IPS DF 4.7 (cell line): ENCODE results near the gene NOL4L.

Experiments used
- DNase-seq: peaks from one replicate; pipeline ENCODE4 v3.0.0-alpha.2; 2013; ENCODE audit warnings: low spot score; ENCODE audit errors: extremely low read depth

Gene NOL4L, protein sequence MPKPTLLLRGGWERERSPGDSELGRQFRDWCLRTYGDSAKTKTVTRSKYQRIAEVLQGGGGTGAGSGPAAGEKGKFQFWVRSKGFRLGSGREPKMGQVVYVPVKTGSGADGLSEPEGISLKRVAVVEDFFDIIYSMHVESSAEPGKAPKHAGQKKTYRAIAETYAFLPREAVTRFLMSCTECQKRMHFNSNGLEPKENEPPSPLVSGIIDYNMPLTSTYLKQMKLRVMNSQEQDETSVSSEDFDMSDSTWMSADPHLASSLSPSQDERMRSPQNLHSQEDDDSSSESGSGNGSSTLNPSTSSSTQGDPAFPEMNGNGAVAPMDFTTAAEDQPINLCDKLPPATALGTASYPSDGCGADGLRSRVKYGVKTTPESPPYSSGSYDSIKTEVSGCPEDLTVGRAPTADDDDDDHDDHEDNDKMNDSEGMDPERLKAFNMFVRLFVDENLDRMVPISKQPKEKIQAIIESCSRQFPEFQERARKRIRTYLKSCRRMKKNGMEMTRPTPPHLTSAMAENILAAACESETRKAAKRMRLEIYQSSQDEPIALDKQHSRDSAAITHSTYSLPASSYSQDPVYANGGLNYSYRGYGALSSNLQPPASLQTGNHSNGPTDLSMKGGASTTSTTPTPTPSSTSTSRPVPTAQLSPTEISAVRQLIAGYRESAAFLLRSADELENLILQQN

DNA sequence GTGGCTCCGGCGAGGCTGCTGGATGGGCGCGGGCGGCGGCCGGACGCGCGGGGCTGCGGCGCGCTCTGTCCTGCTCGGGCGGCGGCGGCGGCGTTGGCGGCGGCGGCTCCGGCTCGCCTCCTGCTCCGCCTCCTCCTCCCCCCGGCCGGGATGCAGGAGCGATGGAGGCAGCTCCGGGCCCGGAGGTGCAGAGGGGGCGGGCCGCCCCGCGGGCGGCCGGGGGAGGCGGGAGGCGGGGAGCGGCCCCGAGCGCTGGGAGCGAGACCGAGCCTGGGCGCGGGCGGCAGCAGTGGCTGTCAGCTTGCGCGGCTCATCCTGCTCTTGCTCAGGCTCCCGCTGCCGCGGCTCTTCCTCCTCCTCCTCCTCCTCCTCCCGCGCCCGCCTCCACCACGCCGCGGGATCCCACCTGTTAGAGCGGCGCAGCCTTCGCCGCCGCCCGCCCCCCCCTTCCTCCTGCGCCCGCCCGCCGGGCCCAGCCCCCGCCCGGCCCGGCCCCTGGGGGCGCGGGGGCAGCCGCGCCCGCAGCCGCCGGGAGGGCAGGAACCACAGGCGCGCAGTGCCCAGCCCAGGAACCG lies at the start of gene NOL4L:
Gene NOL4L (minus strand): TSS at position 323 of the 575 bp plus-strand sequence. CDS start 443 bp downstream, outside the sequence.
- DNase-seq = no peak

DNA sequence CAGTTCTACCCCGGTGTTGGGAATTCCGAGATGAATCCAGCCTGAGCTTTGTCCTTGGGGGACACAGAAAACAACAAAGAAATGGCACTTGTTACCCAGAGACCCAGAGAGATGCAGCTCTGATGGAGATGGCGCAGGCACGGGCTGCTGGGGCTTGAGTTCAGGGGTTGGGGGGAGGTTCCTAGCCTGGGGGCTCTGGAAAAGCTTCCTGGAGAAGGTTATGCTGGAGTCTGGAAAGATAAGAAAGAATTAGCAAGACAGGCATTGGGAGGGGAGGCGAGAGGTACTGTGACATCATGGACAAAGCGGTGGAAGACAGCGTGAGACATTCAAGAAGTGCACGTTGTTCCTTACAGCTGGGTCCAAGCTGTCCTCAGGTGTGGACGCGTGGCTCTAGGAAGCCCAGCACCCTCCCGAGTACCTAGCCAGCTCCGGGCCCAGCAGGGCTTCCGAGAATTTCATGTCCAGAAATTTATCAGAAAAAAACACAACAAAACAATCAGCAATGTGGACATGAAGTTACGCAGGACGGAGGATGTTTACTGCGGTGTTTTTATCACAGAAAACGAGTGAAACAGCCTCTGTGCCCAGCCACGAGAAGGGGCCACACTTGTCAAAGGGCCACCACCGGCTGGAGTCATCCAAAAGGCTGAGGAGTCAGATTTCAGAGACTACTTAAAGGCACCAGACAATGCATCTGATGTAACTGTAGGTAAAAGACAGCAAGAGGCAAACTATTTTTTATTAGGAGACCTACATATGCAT lies 49.1 kb upstream of the NOL4L start:
- no peak for DNase-seq

DNA sequence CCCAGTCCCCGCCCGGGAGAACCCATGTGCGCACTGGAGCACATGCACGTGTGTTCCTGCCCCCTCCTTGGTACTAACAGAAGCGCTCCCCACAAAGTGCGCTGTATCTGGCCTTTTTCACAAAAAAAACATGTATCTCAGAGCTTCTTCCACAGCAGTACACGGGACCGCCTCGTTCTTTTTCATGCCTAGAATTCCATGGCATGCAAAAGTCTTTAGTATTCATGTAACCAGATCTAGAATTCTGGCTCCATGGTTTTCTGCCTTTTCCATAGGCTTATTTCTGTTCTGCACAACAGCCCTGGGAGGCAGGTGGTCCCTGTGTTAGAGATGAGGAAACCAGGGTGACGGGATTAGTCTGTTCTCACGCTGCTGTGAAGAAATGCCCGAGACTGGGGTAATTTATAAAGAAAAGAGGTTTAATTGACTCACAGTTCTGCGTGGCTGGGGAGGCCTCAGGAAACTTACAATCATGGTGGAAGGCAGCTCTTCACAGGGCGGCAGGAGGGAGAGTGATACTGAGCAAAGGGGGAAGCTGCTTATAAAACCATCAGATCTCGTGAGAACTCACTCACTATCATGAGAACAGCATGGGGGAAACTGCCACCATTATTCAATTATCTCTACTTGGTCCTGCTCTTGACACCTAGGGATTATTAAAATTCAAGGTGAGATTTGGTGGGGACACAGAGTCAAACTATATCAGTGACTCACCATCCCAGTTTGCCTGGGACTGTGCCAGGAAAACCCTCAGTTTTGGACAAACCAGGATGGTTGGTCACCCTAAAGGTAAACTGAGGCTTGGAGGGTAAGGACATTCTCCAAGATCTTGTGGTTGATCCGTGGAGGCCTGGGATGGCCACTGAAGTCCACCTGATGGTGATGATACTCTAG lies 47.6 kb upstream of the NOL4L start:
- no peak for DNase-seq

DNA sequence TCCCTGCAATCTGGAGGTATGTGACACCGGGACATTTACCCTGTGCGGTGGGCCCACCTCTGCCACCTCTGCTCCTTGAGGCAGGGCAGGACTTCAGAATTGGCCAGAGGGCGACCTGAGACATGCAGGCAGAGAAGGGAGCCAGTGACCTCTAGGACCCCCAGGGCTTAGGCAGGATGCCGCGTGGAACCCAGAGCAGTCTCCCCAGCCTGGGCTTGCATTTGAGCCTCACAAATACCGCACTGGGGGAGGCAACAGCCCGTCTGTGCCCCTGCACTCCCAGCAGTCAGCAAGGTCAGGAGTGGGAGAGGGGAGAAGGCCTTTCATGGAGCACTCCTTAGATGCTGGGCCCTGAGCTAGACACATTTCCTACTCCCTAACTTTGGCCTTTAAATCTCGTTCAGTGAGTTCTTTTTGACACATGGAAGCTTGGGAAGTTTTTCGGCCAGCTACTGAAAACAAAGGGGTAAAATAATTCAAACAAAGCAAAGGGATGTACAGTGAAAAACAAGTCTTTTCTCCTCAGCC lies 46.9 kb upstream of the NOL4L start:
- no peak for DNase-seq

DNA sequence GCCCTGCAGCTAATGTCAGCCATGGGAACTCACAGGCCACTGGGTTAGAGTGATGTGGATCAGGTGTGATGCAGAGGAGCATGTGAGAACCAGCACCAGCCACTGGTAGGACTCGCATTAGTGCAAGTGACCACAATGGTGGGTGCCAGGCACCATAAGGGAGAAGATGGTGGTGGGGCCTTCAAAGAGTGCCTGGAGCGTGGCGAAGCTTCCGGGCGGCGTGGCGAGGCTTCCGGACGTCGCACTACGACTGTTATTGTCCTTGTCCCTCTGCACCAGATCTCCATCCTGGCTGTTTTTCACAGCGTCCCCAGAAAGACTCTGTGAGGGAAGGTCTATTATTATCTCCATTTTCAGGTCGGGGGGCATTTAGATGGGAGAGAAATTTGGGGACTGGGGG lies 44.7 kb upstream of the NOL4L start:
- no peak for DNase-seq

DNA sequence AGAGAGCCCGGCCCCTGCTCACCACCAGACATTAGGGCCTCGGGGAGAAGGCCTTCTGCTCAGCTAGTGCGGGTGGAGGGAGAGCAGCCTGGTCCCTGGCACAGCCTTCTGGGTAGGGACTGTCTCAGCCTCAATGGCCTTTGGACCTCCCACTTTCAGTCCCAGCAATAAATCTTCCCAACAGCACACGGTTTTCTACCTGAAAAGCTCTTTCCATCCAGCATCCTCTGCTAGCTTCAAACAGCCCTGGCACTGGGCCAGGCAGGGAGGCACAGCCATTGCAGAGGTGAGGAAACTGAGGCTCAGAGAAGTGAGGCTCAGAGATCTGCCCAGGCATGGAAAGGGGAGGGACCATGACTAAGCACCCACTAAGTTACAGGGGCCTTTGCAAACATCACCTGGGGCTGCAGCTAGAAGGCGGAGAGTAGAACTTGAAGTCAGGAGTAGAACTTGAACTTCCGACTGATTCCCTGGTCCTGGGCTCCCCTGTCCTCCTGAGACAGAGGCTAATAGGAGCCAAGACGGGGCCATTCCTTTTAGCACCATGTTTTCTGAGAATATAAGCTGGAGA lies 43.9 kb upstream of the NOL4L start:
- no peak for DNase-seq

DNA sequence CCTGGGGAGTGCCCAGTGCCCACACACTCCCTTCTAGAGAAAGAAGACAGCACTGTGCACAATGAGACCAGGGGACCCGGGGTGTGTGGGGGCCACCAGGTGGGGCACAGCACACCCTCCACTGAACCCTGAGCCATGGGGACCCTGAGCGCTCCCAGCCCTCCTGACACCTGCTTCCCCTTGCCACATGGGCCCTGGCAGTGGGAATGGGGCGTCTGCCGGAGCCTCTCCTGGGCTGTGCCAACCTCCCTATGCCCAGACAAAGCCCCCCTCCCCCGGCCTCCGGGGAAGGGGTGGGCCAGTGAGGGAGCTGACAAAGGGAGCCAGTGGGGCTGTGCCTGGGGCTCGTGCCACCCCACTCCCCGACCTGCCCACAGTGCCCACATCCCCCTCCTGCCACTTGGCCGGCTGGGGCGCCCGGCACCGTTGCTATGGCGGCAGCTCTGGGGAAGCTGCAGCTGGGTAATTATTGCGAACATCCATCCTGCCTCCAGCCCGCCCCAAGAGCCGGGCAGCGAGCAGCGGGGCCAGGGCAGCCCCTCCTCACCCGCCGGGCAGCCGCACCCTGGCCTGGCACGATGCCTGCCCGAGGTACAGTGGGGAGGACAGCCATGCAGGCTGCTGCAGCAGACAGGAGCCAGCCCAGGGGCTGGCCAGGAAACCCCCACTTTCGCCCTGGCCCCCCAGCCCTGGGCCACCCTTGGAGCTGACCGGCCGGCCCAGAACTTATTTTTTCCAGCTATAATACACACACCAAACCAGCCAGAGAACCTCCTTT lies 41.9 kb upstream of the NOL4L start:
- DNase-seq = no peak

DNA sequence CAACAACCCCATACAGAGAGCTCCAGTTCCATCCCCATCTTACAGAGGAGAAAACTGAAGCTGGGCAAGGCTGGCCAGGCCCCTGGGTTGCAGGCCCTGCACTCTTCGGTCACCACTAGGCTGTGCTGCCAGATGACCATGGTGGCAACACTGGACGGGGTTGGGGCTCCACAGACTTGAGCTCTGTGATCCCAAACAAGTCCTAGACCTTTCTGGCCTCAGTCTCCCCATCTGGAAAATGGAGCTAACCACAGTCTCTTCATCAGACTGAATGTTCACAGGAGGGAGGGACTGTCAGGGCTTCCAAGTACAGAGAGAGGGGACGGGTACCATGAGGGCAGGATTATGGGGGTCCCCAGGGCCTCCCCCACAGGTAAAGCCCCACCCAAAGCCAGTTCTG lies 41.3 kb upstream of the NOL4L start:
- DNase-seq = no peak

DNA sequence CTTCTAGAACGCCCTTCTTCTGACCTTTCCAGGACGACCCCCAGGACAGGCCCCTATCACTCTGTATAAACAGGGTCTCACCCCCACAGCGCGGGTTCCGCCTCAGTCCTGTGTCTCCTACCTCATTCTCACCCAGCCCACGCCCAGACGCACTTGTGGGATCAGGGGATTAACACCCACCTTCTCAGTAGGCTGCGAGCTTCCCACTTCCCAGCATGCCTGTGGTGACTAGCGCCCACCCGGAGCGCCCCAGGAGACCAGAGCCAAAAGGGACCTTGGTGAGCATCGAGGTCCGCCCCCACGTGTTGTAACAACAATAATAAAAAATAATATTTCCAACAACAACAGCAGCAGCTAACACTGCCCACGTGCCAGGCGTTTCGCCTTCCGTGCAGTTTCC lies 40.9 kb upstream of the NOL4L start:
- no peak for DNase-seq

DNA sequence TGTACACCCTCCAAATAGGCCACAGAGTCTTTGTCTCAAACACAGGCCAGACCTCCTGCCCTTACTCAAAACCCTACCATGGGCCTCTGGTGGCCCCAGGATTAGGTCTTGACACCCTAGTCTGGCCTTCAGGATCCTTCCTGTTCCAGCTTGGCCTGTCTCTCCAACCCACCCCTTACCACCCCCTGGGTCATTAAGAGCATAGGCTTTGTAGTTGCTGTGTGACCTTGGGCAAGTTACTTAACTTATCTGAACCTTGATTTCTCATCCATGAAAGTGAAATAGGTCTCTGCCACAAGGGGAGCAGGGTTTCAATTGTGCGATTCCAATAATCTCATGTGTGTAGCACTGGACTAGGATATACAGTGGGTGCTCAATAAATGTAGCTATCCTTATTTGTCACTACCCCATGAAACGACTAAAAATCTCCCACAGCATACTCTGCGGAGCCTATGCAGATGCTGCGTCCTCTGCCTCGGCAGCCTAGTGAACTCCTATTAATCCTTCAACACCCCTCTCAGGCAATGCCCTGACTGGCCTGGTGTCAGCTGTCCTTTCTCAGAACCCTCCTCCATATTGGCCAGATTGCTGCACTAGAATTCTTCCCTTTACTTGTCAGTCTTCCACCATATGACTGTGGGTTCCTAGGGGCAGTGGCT lies 39.7 kb upstream of the NOL4L start:
- no peak for DNase-seq

DNA sequence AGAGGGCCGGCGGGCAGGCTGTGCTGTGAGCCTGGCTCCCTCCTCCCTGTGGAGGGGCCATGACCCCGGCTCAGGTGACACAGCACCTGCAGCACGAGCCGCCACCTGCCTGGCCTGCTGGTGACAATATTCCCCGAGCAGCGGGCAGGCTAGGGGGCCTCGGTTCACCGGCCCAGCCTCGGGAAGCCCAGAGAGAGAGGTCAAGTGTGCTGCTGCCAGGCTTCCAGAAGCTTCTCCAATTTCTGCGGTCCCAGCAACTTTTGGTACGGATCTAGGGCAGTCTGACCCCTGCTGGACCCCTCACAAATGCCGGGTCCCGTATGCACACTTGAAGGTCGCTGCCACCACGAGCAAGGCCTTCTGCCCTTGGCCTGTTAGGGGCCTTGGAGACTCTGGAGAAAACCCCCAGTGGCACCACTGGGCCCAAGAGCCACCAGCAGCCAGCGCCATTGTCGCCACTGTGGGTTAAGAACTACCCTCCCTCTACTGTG lies 38.6 kb upstream of the NOL4L start:
- DNase-seq = no peak

DNA sequence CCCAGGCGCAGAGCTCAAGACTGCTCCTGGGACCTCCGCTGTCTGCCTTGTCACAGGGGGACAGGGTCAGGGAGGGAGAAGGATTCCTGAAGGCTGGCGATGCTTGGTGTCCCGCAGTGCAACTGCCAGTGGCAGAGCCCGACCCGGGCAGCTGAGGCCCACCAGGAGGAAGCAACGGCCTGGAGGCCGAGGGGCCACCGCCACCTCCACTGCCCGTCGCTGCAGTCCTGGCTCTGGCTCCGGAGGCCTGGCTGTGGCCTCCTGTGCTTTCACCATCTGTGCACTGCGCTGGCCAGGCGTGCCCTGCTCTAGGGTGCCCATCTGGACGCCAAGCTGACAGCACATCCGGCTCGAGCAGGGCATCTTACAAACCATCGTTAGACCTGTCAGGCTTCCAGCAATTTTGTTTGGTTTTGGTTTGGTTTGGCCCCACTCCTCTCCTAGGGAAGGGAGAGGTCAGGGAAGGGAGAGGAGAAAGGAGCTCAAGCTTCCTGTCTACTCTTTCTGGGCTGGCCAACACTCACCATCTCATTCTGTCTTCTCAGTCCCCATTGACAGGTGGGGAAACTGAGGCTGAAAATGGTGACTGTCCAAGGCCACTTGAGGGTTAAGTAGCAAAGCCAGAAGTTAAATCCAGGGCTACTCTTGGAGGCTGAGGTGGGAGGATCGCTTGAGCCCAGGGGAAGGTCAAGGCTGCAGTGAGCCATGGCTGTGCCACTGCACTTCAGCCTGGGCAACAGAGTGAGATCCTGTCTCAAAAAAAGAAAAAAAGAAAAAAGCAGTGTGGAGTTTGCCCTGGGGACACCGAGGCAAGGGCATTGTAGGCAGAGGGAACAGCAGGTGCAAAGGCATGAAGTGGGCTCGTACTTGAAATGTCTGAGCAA lies 37.7 kb upstream of the NOL4L start:
- DNase-seq = no peak

DNA sequence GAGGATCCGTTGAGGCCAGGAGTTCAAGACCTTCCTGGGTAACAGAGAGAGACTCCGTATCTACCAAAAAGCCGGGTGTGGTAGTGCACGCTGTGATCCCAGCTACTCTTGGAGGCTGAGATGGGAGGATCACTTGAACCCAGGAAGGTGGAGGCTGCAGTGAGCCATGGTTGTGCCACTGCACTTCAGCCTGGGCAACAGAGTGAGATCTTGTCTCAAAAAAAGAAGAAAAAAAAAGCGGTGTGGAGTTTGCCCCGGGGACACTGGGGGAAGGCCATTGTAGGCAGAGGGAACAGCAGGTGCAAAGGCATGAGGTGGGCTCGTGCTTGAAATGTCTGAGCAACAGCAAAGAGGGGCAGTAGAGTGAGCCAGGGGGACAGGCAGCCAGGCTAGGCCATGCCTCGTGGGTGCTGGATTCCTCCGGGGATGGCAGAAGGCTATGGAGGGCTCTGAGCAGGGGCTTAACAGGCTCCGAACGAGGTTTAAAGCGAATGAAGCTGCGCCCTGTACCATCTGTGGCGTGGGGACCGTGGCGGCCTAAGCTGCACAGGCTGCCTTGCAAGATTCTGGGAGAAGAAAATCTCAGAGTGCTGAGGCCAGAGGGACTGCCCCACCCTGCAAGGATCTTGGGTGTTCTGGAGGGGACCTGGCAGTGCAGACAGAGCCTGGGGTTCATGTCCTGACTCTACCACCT lies 36.9 kb upstream of the NOL4L start:
- no peak for DNase-seq

DNA sequence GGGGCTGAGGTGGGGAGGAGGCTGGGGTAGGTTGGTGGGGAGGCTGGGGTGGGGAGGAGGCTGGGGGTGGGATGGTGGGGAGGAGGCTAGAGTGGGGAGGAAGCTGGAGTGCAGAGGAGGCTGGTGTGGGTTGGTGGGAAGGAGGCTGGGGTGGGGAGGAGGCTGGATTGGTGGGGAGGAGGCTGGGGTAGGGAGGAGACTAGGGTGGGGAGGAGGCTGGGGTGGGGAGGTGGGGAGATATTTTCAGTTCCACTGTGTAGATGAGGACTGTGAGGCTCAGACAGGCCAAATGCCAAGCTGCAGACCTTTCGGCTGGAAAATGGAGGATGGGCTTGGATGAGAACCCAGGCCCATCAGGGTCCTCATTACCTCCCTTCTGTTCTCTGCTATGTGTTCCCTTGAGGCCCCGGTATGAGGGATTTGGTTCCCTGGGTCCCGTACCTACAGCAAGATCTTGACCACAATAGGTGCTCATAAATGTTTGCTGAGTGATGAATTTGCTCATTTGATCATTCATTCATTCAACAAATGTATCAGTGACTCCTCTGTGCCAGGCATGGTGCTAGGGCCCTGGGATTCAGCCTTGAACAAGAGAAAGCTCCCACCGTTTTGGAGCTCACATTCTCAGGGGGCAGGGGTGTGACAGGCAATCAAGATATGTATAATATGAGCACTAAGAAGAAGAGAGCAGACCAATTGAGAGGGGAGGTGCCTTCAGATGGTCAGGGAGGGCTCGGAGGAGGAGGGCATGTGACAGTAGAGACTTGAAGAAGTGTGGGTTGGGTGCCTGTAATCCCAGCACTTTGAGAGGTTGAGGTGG lies 36.1 kb upstream of the NOL4L start:
- no peak for DNase-seq

DNA sequence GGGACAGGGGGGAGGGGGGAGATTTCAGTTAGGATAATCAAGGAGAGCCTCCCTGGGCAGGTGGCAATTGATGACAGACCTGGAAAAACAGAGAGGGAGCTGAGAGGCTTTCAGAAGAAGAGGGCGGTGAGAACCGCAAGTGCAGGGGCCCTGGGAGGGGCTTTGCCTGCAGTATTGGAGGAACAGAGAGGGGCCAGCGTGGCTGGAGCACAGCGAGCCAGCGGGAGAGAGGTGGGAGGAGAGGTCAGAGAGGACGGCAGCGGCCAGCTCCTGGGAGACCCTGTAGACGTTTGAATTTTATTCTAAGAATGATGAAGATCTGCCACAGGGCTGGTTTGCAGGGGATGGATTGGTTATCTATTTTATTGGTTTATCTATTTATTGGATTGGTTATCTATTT lies 34.5 kb upstream of the NOL4L start:
- no peak for DNase-seq

DNA sequence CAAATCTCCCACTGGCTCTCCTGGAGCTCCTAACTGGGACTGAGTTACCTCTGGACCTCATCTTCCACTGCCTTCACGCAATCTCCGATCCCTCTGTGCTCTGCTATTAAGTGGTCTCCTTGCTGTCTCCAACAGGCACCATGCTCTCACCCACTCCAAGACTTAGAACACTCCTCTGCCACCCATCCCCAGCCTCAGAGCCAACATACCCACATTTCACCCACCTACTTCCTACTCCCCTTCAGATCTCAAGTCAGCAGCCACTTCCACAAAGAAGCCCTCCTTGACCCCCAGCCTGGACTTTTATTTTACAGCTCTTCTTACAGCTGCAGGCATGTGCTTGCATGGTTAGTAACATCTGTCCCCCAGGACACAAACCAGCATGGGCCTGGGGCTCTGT lies 29.6 kb upstream of the NOL4L start:
- no peak for DNase-seq
